Limb (tissue), 2 donors: Measurements from ENCODE around the gene RFNG.

ENCODE experiments used
- DNase-seq, 2 donors: peaks; one replicate each; pipeline ENCODE4 v3.0.0-alpha.2; 2016; ENCODE audit errors: extremely low spot score in 2 of 2

The RFNG gene, protein sequence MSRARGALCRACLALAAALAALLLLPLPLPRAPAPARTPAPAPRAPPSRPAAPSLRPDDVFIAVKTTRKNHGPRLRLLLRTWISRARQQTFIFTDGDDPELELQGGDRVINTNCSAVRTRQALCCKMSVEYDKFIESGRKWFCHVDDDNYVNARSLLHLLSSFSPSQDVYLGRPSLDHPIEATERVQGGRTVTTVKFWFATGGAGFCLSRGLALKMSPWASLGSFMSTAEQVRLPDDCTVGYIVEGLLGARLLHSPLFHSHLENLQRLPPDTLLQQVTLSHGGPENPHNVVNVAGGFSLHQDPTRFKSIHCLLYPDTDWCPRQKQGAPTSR

DNA sequence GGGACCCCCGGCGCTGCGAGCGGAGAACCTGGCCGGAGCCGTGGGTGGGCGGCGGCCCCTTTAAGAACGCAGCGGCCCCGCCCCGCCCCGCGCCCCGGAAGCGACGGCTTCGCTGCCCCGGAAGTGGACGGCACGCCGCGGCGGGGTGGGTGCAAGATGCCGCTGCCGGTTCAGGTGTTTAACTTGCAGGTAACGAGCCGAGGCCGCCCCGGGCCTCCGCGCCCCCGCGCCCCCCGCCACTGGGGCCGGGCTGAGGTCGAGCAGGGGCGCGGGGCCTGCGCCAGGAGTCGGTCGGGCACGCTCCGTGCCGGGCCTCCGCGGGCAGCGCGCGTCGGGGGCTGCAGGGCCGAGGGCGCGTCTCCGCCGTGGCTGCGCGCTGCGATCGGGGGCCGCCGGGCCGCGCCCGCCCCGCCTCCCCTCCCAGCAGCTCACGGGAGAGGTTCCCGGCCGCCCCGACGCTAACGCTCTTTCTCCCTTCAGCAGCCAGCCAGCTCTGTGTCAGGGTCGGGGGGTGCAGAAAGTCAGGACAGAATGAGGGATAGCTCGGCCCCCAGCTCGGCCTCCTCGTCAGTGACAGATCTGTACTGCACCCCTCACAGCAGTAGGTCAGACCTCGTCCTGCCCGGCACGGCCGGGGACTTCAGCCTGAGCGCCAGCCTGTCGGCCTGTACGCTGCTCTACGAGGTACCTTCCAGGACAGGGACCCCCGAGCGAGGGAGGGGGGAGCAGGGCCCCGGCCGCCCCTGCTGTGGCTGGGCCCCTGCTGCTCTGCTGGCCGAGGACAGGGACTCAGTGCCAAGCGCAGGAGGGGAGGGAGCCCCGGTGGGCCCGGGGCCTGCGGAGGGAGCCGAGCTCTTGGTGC lies at the start of gene RFNG, which contains the start of gene GPS1:
RFNG (minus strand) TSS at position 36 of the 862 bp plus-strand sequence. CDS start 45 bp downstream, outside the sequence.
GPS1 (plus strand) TSS at position 123 of the 862 bp plus-strand sequence; CDS start at position 157, 34 bp downstream.
- DNase-seq = peak; percentile 57 to 87

DNA sequence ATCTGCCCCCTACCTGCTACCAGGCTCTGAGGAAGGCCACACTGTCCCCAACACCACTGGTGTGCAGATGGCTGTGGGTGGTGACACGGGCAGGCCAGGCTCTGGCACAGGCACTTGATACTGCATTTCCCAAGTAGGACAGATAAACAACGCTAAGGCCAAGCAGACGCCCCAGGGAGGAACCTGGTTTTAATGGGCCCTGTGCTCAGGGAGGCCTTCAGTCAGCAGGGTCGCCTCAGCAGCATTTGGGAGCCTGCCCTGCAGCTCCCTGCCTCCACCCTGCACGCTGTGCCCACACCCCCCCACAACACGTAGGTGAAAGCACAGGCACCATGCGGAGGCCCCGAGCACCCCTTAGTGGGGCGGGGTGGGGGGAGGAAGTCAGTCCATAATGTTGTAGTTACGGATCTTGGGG lies 49.7 kb upstream of the RFNG start:
- no peak for DNase-seq

DNA sequence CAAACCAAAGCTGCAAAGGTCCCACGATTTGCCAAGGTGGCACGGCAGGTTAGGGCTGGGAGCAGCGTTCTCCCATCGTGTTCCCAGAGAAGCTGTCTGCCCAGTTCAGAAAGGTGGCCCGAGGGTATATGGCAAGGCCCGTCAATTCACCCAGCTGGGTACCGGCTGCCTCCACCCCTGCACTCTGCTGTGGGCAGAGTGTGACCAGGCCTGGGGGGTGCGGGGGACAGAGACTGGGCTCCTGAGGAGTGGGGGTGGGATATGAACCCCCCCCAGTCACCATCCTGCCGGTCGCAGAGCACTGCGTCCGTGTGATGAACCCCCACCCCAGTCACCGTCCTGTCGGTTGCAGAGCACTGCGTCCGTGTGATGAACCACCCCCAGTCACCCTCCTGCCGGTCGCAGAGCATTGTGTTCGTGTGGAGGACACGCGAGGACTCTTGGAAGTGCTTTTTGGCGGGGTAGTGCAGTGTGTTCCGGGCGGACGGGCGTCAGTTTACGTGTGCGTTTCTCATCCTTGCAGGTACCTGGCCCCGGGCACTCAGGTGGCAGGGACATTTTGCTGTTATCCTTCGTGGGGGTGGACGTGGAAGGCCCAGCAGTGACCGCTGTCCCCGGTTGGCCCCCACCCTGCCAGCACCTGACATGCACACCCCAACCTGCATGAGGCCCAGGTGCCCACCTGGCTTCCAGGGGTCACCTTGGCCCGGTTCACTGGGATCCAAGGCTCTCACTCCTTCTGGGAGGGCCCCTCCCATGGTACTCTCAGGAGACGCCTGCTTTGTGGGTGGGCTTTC lies 49.1 kb upstream of the RFNG start:
- no peak for DNase-seq

DNA sequence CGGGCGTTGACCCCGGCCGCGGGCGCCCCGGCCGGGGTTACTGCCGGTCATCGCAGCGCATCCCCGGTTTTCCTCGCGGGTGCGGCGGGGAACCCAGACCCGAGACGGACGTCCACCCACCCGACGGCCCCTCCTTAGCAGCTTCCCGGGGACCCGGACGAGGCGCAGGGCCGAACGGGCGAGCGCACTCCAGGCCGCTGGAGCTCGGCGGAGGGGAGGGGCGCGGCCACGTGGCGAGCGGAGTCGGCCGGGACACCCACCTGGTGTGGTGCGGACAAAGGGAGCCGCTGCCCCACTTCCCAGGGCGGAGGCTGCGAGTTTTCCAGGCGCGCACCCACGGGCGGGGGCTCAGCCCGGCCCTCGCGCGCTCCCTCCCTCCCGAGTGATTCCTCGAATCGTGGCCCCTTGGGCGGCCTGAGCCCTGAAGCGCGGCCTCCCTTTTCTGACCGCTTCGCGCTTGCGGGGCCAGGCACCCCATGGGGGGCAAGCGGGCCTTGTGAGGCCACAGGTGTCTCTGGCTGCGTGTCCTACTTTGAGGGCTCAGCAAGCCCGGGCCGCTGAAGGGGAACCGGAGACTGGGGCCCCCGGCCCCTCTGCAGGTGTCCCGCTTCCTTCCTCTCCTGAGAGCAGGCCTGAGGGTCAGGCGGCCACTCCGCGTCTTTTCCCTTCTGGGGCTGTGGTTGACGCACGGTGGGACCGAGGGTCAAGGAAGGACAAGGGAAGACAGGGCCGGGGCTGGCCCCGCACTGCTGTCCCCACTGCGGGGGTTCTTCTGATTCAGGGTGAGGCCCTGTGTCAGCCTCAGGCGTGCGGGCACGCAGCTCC lies 47.5 kb upstream of the RFNG start:
- peak in 1 of 2 donors; percentile 65 for DNase-seq

DNA sequence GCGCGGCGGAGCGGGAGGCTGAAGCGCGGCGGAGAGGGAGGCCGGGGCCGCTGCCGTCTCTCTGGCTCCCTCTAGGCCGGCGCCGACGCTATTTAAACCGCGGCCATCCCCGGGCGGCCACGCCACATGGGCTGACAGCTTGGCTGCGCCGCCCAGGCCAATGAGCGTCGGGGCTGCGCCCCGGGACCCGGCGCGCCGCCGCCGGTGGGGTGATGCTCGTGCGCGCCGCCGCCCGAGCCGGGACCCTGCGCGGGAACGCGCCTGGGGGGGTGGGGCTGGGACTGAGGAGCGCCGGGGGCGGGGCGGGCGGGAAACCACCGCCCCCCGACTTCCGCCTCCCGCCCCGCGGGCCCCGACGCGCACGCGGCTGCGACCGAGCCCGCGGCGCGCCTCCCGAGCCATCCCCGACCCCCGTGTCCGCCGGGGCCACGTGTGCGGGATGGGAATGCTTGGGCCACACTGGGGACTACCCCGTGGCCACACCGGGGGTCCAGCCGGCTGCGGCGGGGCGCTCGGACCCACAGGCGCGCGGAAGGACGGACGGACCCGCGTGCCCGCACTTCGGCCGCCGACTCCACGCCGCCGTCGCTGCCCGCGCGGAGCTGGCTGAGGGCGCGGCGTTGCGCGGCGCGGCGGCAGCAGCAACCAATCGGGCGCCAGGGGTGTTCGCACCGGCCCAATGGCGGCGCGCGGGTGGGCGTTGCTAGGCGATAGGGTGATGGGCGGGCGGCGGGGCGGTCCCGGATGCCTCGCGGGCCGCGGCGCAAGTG lies 46.7 kb upstream of the RFNG start, which contains the start of gene FASN:
FASN (minus strand) TSS at position 68 of the 770 bp plus-strand sequence. CDS start 1,791 bp downstream, outside the sequence.
- peak; percentile 94 to 97 for DNase-seq

DNA sequence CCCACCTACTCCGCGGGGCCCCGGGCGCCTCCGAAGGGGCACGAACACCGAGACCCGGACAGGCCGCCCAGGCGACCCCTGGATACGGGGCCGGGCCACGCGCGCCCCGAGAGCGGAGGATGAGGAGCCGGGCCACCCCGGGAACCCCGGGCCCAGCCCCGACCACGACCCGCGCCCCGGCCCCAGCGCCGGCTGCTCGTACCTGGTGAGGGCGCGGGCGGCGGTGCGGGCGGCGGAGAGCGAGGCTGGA lies 46.2 kb upstream of the RFNG start:
- no peak for DNase-seq

DNA sequence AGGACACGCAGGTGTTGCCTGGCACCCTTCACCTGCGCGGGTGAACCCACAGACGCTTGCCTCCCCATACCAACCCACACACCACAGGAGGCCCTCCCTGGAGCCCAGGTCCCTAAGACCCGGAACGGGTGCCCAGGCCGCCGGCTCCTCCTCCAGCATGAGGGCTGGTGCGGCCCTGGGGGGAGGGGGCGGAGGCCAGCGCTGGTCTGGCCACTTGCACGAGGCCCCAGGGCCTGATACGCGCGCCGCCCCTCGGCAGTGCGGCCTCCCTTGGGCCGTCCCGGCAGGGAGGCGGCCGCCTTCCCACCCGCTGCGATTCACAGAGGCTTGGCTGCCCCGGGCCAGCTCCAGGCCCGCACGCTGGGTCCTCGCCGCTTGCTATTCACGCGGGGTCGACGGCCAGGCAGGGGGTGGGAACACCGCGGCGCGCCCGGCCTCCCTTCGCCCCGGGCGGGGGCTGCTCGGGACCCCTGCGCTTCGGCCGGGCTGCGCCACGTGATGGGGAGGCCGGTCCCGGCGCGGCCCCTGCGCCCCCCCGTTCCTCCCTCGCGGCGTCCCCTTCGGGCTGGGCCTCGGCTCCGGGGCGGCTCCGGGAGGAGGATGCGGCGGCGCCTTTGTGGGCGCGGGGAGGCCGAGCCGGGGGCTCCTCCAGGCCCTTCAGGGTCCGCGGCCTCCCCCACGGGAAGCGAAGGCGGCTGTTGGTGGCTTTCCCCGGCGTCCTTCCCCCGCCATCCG lies 45.7 kb upstream of the RFNG start:
- DNase-seq = peak in 1 of 2 donors; percentile 68

DNA sequence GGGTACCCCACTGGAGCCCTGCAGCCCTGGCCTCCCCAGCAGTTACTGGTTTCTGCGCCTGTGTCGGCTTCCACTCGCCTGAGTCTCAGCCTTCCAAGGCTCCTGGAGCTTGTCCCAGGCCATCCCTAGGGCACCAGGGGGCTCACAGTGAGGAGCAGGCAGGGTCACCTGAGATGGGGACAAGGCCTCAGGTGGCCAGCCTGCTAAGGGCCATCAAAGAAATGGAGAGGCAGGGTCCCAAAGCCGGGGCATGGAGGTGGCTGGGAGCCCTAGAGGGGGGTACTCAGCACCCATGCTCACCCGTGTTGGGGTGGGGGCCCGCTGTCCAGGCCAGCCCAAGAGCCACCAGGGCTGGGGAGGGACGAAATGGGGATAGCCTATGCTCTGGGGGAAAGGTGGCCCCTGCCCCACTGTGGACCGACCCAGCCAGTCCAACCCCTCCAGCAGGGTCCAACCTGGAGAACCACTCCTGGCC lies 45.1 kb upstream of the RFNG start:
- no peak for DNase-seq

DNA sequence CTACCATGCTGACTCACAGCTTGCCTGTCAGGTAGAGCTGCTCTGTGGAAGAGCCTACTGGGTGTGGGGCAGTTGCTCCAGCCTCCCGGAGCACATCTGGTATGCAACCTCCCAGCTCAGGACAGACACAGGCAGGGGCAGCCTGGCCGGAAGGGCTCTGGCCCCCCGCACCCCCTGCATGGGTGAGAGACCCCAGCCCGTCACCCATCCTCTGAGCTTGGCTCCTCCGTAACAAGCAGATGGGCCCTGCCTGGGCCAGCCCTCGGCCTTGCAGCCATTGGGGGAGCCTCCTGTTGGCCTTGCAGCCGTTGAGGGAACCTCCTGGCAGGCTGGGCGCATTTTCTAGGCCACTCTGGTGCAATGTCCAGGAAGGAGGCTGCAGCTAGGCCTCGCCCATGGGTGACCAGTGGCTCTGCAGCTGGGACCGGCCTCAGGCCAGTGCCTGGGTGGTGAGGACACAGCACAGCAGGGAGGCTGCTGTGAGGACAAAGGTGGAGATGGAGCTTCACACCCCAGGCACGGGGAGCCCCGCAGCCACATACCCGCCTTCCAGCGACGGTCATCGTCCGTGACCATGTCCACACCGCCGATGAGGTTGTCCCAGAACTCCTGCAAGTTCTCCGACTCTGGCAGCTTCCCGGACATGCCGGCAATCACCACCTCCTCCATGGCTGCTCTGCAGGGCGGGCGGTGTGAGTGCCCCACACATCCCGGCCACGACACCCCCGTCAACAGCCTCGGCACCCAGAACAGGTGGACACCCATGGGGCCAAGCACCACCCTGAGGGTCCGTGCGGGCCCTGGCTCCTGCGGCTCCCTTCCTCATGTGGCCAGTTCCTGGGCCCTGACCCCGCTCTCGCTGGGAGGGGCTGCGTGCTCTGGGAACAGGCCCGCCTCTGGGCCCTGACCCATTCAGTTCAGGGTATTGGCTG lies 44.4 kb upstream of the RFNG start:
- peak in 1 of 2 donors; percentile 26 for DNase-seq

DNA sequence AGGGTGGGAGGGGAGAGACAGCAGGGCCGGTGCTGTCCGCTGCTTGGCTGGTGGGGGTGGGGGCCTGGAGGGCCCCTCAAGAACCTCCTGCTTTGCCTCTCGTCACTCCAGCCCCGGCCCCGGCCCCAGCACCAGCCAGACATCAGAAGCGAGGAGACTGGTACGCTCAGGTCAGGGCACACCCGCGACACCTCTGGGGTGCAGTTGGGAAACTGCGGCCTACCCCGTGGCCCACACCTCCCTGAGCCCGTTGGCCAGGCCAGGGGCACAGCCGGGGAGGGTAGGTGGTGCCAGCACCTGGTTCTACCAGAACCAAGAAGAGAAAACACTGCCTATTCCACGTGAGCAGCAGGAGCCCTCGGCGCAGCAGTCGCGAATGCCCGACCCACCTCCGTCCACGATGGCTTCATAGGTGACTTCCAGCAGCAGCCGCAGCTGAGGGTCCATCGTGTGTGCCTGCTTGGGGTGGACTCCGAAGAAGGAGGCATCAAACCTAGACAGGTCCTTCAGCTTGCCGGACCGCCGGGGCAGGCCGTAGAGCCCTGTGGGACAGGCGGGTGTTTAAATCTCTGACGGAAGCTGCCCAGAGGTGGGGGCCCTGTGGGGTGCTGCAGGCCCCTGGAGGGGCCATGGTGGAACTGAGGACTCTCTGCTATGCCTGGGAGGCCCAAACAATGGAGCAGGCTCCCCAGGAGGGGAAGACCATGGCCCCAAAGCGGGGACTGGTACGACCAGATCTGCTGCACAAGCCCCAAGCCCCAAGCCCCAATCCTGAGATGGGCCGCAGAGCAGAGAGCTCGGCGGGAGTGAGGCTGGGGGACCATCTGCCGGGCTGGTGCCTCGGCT lies 43.5 kb upstream of the RFNG start:
- DNase-seq = peak in 1 of 2 donors; percentile 29

DNA sequence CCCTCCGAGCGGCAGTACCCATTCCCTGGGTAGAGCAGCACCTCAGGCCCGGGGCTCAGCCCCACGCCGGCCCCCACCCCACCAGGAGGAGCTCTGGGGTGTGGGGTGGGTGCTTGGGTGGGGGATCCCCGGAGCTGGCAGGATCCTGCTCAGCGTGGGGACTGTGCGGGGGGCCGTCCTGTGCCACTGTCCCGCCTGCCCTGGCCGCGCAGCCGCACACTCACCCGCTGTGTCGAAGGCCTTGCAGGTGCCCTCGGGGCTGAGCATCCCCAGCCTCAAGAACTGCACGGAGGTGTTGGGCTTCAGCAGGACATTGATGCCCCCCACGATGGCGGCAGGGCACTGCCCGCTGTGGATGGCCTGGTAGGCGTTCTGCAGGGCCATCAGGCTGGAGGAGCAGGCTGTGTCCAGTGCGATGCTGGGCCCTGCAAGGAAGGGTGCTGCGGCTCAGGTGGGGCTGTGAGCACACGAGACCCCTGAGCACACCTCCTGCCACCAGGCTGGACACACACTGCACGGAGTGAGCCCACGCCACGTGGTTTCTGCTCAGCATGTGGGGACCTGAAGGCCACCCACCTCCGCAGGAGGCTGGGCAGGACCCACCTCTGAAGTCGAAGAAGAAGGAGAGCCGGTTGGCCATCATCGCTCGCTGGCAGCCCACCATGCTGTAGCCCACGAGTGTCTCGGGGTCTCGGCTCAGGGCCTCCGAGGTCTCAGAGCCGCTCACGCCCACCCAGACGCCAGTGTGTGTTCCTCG lies 41.6 kb upstream of the RFNG start:
- no peak for DNase-seq

DNA sequence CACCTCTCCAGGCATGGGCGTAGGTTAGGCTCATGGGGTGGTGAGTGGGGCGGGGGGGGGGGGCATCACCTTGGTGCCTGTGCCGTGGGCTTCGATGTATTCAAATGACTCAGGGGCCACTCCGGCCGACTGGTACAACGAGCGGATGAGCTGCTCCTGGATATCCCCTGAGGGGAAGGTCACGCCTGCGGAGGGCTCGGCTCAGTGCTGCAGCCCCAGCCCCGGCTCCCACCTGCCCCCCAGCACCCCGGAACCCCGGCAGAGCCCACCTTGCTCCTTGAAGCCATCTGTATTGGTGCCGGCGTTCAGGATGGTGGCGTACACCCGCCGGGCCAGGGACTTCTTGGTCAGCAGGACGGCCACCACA lies 41.0 kb upstream of the RFNG start:
- DNase-seq = no peak

DNA sequence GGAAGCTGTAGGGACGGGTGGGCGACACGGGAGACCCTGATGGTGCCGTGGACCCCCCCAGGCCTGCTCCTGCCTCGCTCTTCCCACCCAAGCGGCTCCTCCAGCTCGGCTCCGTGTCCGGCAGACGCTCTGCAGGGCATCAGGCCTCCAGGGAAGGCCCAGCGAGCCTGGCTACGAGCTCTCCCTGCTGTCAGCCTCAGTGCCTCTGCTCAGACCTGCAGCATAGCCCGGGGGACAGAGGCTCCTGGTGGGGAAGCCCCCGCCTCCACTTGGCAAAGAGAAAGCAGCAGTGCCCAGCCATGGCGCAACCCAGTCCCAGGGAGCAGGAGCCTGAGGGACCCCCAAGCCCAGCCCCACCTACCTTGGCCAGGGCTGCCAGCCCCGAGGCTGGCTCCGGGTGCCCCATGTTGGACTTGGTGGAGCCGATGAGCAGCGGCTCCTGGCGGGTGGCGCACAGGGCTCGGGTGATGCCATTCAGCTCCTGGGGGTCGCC lies 40.5 kb upstream of the RFNG start:
- no peak for DNase-seq

DNA sequence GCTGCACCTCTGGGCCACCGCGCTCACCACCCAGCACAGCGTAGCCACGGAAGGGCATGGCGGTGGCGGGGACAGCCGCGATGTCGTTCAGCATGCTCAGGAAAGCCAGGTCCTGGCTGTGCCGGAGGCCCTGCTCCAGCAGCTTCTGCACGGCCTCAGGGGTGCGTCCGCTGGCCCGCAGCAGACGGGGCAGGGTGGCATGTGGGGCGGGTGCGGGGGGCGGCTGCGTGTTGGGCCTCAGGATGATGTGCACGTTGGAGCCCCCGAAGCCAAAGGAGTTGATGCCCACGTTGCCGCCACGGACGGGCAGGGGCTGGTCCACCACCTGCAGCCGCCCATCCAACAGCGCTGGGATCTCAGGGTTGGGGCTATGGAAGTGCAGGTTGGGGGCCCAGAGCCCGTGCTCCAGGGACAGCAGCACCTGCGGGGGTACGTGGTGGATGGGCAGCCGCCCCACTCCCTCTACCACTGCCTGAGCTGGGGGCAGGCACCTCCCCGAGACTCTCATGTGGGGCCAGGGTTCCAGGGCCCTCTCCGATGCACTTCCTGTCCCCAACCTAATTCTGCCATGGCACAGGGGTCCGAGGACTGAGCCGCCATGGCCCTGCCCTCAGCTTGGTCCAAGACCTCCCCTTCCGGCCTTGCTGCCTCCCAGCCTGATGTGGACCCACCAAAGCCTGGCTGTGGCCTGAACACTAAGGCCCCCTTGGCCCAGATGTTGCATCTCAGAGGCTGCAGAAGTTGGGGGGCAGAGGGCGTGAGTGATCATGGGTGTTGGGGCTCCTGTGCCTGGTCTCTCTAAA lies 39.9 kb upstream of the RFNG start:
- no peak for DNase-seq

DNA sequence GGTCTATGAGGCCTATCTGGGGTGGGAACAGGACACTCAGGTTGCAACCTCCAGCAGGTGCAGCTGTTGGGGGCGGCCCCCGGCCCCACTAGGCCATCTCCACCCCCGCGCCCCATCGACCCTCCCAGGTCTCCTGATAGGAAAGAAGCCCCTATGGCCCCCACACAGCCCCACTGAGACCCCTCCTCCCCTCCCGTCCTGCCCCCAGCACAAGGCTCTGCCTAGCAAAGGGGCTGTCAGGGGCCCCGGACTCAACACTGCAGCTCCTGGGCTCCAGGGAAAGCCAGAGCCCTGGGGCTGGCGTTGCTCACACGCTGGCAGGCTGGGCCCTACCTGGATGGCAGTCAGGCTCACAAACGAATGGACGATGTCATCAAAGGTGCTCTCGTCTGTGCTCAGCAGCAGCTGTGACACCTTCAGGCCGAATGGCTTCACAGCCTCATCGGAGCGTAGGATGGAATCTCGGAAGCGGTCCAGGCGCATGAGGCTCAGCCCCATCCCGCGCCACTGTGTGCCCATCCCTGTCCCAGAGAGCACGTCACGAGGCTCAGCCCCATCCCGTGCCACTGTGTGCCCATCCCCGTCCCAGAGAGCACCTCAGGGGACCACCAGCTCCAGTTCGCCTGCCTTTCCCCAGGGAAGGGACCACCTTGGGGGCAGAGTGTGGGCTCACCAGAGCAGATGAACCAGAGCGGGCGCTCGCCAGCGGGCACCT lies 39.1 kb upstream of the RFNG start:
- DNase-seq = no peak
